Suprapubic skin (tissue), 4 donors: Measurements from ENCODE around the gene NFATC2.

Experiments used
- CTCF ChIP-seq, 2 donors: fragments of 200-600 bp in 1 of 2; fragments of 450-650 bp in 1 of 2; sonication (generic) in 1 of 2; IDR thresholded peaks; one replicate each; pipeline ENCODE4 v1.5.1; 2016 to 2019; ENCODE audit warnings: antibody characterized with exemption in 2 of 2, mild to moderate bottlenecking in 1 of 2, moderate library complexity in 1 of 2
- POLR2A ChIP-seq, 2 donors: fragments of 450-650 bp; IDR thresholded peaks; one replicate each; pipeline ENCODE4 v1.6.1; 2017; ENCODE audit warnings: antibody characterized with exemption in 2 of 2, mild to moderate bottlenecking in 2 of 2, moderate library complexity in 2 of 2
- POLR2AphosphoS5 ChIP-seq, 3 donors: sonication (generic); formaldehyde crosslinking; IDR thresholded peaks; one replicate each; pipeline ENCODE4 v1.6.1; 2017; ENCODE audit warnings: antibody characterized with exemption in 3 of 3

- TF ChIP-seq CTCF (IDR thresholded peaks at IDR 0.05) (no peak), POLR2A (IDR thresholded peaks at IDR 0.05) (no peak), POLR2AphosphoS5 (IDR thresholded peaks at IDR 0.05) (no peak)
These were observed 118.7 kb downstream of the NFATC2 start for GRCh38 chr20:51423810-51424209.
